NCI-H2081 (cell line): ENCODE results near the gene NAA60.
"Not testable (repeated sequence)": the region's sequence is repeated elsewhere in the genome, so short reads cannot be mapped to it uniquely, and the experiment has no call there.

Experiments
- DNase-seq, 2 experiments: peaks; one replicate each; lab custom pipeline; 2025; lab: John Stamatoyannopoulos, UW

NAA60 gene

DNA sequence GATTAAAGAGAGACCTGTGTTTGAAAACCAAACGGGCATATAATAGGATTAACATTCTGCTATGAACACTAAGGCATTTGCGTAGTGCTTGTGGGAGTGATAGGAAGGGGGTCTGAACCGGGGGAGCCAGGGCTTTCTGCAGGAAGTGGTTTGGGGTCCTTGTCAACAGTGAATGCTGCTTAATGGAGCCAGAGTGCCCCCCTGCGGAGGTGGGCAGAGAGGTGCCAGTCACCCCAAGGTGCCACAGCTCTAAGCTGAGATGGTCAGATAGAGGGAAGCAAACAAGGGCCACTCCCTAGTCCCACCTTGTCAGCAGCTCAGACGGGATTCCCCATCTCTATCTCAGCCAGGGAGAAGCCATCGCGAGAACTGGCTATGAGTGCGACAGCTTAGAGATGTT lies 17.7 kb downstream of the NAA60 start:
- DNase-seq = no peak

DNA sequence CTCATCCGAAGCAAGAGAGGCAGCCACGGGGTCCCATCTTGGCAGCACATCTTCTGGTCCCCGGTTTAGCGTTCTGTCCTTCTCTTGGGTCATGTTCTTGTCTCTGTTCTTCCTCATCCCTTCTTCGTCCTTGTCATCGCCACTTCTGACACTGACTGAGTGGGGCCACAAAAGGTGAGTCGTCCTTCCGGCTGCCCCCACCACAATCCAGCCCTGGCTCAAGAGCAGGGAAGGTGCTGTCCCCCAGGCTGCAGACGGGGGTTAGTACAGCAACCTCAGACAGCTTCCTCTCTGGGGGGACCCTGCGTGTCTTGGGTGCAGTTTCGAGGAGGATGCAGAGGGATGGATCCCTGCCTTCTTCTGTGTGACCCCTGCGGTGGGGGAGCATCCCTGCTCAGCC lies 21.8 kb downstream of the NAA60 start:
- no peak for DNase-seq

DNA sequence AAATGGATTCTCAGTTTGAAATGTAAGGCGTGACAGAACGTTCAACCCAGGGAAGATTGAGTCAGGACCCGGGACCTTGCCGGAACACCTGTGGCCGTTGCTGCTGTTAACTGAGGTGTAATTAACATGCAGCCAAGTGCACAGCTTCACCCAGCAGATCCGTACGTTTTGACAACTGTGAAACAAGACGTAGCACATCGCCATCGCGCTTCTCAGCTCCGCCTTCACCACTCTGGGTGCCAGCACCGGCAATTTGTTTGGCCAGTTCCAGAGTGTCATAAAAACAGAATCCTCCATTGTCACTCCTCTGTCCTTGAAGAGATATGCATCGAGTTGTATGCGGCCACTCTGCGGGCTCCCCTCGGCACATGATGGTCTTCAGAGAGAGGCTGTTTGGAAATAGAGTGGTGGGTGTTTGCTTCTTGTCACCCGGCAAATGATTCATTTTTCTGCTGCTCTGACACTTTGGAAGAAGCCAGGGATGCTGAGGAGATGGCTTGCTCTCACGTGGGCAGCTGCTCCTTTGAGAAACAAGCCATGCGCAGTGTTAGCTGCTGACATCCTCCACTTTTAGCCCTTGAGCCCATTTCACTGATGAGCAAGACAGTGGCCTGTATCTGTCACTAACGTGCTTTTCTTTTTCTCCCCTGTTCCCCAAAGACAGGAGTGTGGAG lies 22.6 kb downstream of the NAA60 start:
- DNase-seq = no peak

- DNase-seq = no peak
Observed at GRCh38 chr16:3467182-3467581, 23.7 kb downstream of the NAA60 start.

- DNase-seq = no peak
Observed at GRCh38 chr16:3467921-3468320, 24.4 kb downstream of the NAA60 start.

DNA sequence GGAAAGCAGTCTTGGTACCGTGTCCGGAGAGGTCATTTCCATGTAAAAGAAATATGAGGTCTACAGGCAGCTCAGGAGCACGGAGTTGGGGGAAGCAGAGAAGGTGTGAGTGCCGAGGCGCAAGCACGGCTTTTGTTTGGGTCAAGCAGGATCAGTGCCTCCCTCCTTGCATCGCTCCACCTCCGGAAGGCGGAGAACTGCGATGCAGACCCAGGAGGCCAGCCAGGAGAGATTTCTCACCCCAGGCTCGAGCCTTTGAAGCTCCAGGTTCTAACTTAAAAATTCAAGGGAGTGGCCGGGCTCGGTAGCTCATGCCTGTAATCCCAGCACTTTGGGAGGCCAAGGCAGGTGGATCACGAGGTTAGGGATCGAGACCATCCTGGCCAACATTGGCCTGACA lies 25.0 kb downstream of the NAA60 start:
- DNase-seq = no peak

DNA sequence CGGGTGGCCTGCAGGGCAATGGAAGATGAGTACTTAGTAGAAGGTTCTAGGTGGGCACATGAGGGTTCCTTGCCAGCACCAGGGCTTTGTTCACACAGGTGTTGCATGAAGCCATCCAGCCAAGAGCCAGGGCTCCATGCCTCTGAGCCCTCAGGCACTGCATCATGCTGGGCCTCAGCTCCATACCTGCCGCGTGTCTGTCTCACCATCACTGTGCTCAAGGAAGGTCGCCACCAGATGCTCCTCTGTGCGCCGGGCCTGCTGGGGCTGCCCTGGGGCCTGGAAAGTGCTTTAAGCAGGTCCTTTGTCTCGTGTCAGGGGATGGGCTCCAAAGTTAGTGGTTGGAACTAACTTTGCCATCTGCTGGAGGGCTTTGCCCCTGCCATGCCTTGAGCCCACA lies 26.3 kb downstream of the NAA60 start:
- no peak for DNase-seq

- no peak for DNase-seq
Observed at GRCh38 chr16:3470723-3471122, 27.2 kb downstream of the NAA60 start.

- no peak for DNase-seq
Observed at GRCh38 chr16:3471518-3472176, 28.2 kb downstream of the NAA60 start.

DNA sequence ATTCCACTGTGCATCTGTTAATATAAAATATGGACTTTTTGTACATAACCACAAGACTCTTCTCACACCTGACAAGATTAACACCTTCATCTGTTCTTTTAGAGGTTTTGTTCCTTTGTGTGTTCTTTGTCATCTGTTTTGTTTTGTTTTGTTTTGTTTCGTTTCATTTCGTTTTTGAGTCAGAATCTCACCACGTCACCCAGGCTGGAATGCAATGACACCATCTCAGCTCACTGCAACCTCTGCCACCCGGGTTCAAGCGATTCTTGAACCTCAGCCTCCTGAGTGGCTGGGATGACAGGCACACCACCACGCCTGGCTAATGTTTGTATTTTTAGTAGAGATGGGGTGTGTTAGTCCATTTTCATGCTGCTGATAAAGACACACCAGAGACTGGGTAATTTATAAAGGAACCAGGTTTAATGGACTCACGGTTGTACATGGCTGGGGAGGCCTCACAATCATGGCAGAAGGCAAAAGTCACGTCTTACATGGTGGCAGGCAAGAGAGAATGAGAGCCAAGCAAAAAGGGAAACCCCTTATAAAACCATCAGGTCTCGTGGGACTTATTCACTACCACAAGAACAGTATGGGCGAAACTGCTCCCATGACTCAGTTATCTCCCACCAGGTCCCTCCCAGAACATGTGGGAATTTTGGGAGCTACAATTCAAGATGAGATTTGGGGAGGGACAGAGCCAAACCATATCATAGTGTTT lies 29.6 kb downstream of the NAA60 start:
- no peak for DNase-seq

- DNase-seq = not testable (repeated sequence)
Observed at GRCh38 chr16:3473596-3473943, 30.1 kb downstream of the NAA60 start.

DNA sequence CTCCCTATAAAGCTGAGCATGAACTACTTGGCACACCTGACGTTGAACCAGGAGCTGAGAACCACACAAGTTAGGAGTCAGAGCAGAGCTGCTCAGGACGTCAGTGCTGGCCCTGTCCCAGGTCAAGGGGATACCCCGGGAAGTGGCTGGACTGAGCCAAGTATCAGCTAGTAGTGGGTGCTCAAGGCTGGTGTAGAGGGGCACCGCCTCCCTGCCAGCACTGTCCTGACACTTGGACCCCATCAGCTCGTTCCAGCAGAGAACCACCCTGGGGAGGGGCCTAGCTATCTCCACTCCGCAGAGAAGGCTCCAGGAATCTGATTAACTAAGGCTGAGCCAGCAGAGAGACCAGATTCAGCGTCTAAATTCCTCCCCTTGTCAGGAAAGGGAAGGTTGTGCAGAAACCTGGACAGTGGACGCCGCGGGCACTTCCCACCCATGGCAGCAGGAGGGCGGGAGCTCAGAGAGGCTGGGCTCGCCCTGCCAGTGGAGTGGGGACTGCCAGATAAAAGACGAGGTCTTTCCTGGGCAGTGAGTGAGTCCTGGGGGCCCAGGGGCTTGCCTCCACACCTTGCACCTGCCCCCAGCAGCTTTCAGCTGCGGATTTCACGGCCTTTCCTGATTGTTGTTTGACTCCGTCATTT lies 30.8 kb downstream of the NAA60 start:
- DNase-seq = no peak

DNA sequence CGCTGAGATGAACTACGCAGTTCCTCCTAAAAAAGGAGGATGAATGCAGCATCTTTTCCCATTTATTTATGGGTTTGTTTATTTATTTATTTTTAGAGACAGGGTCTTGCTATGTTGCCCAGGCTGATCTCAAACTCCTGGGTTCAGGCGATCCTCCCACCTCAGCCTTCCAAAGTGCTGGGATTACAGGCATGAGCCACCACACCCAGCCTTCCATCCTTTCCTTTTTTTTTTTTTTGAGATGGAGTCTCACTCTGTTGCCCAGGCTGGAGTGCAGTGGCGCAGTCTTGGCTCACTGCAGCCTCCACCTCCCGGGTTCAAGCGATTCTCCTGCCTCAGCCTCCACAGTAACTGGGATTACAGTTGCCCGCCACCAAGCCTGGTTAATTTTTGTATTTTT lies 31.4 kb downstream of the NAA60 start:
- not testable (repeated sequence) for DNase-seq

DNA sequence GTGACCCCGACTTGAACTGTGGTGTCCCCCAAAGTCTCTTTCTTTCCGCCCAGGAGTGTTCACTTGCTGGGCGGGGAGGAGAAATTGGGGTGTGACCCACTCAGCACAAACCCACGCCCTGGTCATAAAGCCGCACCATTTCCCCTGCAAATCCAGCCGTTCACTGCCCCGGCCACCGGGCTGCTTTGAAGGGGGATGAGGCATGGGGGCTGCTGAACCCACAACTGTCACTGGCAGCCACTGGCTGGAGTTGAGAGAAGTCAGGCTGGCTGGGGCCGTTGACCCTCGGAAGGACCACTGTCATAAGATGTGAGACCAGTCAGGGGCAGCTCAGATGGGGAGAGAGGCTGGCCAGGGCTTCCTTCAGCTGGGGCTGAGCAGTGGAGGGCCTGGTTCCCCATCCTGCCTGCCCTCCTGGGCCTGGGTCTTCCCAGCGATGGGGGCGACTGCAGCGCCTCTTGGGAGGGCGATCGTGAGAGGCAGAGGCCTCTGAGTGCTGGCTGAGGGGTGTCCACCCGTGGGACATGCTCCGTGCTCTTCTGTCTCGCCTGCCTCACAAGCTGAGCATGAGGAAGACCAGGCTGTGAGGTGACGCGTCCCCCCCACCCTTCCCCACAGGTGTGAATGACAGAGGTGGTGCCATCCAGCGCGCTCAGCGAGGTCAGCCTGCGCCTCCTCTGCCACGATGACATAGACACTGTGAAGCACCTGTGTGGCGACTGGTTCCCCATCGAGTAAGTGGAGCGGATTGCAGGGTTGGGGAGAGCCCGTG lies 32.3 kb downstream of the NAA60 start:
- no peak for DNase-seq

GRCh38 chr16:3476409-3476808 lies 32.9 kb downstream of the NAA60 start:
- DNase-seq = no peak

DNA sequence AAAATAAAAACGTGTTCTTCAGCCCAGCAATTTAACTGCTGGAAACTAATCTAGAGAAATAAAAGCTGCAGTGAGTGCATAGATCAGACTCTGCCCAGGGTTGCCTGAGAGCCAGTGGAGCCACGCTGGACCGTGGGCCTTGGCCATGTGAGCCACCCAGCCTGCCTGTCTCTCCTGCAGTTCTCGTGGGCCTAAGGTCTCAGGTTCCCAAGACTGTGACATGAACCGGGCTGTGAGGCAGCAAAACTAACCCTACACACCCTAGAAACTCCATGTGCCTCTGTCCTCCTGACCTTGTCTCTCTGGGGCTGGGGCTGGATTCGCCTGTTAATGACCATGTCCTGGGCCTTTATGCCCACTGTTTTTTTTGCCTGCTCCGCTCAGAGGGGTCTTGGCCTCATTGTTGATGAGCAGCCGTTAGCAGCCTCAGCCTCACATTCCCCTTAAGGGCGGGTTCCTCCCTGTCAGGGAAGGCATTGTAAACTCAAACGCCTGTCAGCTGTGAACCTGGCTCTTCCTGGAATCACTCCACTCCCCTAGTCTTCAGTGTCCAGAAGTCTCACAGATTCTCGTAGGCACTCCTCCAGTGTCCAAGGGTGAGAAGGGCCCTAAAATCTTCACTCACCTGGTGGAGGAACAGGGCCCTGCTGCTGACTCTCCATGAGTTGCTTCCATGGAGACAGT lies 34.9 kb downstream of the NAA60 start:
- DNase-seq = no peak

GRCh38 chr16:3479654-3480216 lies 36.3 kb downstream of the NAA60 start:
- no peak for DNase-seq

GRCh38 chr16:3480901-3481695 lies 37.6 kb downstream of the NAA60 start:
- DNase-seq = no peak

DNA sequence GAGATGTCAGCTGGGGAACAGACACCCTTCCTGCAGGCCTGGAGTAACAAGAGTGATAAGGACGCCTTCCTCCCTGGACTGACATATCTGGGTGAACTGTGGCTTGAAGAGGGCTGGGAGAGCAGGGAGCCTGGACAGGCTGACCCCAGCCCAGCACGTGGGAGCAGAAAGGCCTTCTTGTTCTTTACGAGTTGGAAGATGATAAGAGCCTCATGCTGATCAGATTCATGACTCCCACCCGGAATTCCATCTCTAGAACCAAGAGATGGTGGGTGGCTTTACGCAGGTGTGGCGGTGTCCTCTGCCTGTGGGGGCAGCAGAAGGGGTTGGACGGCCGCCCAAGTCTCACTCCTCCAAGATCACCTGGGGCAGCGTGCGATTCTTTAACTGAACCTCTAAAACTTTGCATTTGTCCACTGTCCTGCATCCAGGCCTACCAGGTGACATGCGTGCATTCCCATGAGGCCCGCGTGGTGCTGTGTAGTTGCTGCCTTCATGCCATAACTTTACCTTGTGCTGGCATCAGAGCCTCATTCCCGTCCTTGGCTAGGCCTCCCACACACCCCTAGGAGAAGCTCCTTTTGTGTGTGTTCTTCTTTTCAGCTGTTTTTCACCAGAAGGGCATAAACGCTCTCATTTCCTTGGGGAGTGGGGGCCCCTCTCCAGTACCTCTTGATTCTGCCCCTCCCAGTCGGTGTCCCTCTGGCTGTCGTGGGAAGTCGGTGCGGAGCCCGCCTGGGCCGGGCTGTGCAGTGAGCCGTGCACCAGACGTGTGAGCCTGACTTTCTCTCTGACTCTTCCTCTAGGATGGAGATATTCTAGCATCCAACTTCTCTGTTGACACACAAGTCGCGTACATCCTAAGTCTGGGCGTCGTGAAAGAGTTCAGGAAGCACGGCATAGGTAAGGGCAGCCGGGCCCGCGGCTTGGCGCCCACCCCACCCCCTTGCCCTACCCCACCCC lies 38.5 kb downstream of the NAA60 start:
- DNase-seq = no peak
